GM12878 (cell line): ENCODE results near the gene RFPL2. TPM values are rescaled to one million over a fixed set of nuclear protein-coding genes. Genes with fewer than 3 reads are reported as not detected.

ENCODE experiments used
- ATAC-seq: fragments of 200-7000 bp; cut with Tn5 transposase; 3 replicates; pipeline ENCODE4 v1.9.1; 2020; ENCODE audit warnings: mild to moderate bottlenecking, moderate library complexity
- BruUV-seq: library from RNA; stranded (reverse); fragments of 400-500 nt; replicated peaks from 2 replicates; lab custom pipeline; 2021; lab: Mats Ljungman, UMichigan
- CTCF ChIA-PET: fragments of 300-600 bp; sonication (Branson Sonifier 250); formaldehyde crosslinking; extraction: SDS; loops from one replicate; lab custom pipeline; 2021; ENCODE audit warnings: inconsistent platforms; lab: Yijun Ruan, JAX
- POLR2A ChIA-PET: fragments of 350-600 bp; formaldehyde crosslinking; extraction: SDS; loops from one replicate; lab custom pipeline; 2021; ENCODE audit warnings: inconsistent platforms; lab: Charles Lee
- RAD21 ChIA-PET: fragments of 300-600 bp; sonication (Branson Sonifier 250); formaldehyde crosslinking; loops from one replicate; lab custom pipeline; 2023; ENCODE audit warnings: antibody characterized with exemption; ENCODE audit not compliant: unreplicated experiment; lab: Charles Lee
- SMC1A ChIA-PET: fragments of 300-600 bp; sonication (Branson Sonifier 250); formaldehyde crosslinking; loops from one replicate; lab custom pipeline; 2023; ENCODE audit not compliant: unreplicated experiment, uncharacterized antibody; lab: Charles Lee
- DNase-seq: peaks from one replicate; pipeline ENCODE4 v3.0.0-alpha.2; 2011; ENCODE audit warnings: low read depth, low spot score
- FAIRE-seq: peaks from 3 replicates; lab custom pipeline; 2011; peaks lifted over from hg19 to GRCh38; lab: Jason Lieb, UNC
- H2AFZ ChIP-seq: 2 replicates; pipeline ENCODE4 v1.6.0; 2011; ENCODE audit warnings: low read depth, low read length, control low read depth; ENCODE audit not compliant: control insufficient read depth
- H3K27ac ChIP-seq: 2 replicates; pipeline ENCODE4 v1.5.1; 2011; ENCODE audit warnings: control low read depth; ENCODE audit not compliant: control insufficient read depth, insufficient read depth
- H3K27me3 ChIP-seq, 2 experiments: replicated peaks in 1 of 2; 2 replicates each; pipeline versions ENCODE4 v1.6.0 to v1.6.1; 2011; ENCODE audit warnings: low read length in 1 of 2; ENCODE audit not compliant: control insufficient read depth in 2 of 2, insufficient read depth in 2 of 2
- H3K36me3 ChIP-seq, 2 experiments: 2 replicates each; pipeline ENCODE4 v1.5.1; 2011; ENCODE audit warnings: low read length in 1 of 2; ENCODE audit not compliant: control insufficient read depth in 2 of 2, insufficient read depth in 2 of 2
- H3K4me1 ChIP-seq: 2 replicates; pipeline ENCODE4 v1.6.1; 2011; ENCODE audit warnings: mild to moderate bottlenecking, low read length, moderate library complexity, mixed read lengths; ENCODE audit not compliant: control insufficient read depth, insufficient read depth
- H3K4me2 ChIP-seq: 2 replicates; pipeline ENCODE4 v1.6.0; 2011; ENCODE audit warnings: control low read depth; ENCODE audit not compliant: control insufficient read depth, insufficient read depth
- H3K4me3 ChIP-seq: fragments of 200-600 bp; sonication (generic); 2 replicates; pipeline ENCODE4 v1.5.1; 2016
- H3K79me2 ChIP-seq: 2 replicates; pipeline ENCODE4 v1.6.0; 2011; ENCODE audit warnings: low read length; ENCODE audit not compliant: control insufficient read depth, insufficient read depth
- H3K9ac ChIP-seq: 2 replicates; pipeline ENCODE4 v1.8.0; 2011; ENCODE audit warnings: low read length, control low read depth, mixed read lengths; ENCODE audit not compliant: control insufficient read depth, insufficient read depth
- H3K9me3 ChIP-seq: replicated peaks from 3 replicates; pipeline ENCODE4 v1.5.1; 2011; ENCODE audit warnings: mild to moderate bottlenecking, low read length; ENCODE audit not compliant: control insufficient read depth, insufficient read depth
- H4K20me1 ChIP-seq: 2 replicates; pipeline ENCODE4 v1.6.0; 2011; ENCODE audit not compliant: control insufficient read depth, insufficient read depth
- ATF3 ChIP-seq: IDR thresholded peaks from 2 replicates; pipeline ENCODE4 v1.6.1; 2011; ENCODE audit warnings: low read depth, mild to moderate bottlenecking, low read length, moderate library complexity, borderline replicate concordance; ENCODE audit errors: extremely low read depth
- BCL11A ChIP-seq: IDR thresholded peaks from 2 replicates; pipeline ENCODE4 v1.6.1; 2011; ENCODE audit warnings: low read depth, low read length
- EP300 ChIP-seq, 2 experiments: fragments of 150-350 bp in 1 of 2; IDR thresholded peaks; 2 replicates each; pipeline ENCODE4 v1.6.1; 2011 to 2012; ENCODE audit warnings: low read depth in 2 of 2, low read length in 2 of 2, borderline replicate concordance in 1 of 2, improper control_type of control experiment in 1 of 2, inconsistent platforms in 1 of 2; ENCODE audit not compliant: control insufficient read depth in 1 of 2
- FOXK2 ChIP-seq: fragments of 450-650 bp; IDR thresholded peaks from 2 replicates; pipeline ENCODE4 v1.6.1; 2017; ENCODE audit warnings: mild to moderate bottlenecking, moderate library complexity
- FOXM1 ChIP-seq: IDR thresholded peaks from 2 replicates; pipeline ENCODE4 v1.6.1; 2012; ENCODE audit warnings: low read depth, mild to moderate bottlenecking, inconsistent platforms, low read length, moderate library complexity
- HDAC2 ChIP-seq: fragments of 200-600 bp; sonication (generic); IDR thresholded peaks from 2 replicates; pipeline ENCODE4 v1.6.1; 2017
- HDGF ChIP-seq: fragments of 450-650 bp; IDR thresholded peaks from 2 replicates; pipeline ENCODE4 v1.6.1; 2016; ENCODE audit warnings: antibody characterized with exemption
- IRF3 ChIP-seq: fragments of 450-650 bp; IDR thresholded peaks from 2 replicates; pipeline ENCODE4 v1.6.1; 2014; ENCODE audit warnings: mild to moderate bottlenecking
- MEF2A ChIP-seq: IDR thresholded peaks from 2 replicates; pipeline ENCODE4 v1.6.1; 2011; ENCODE audit warnings: low read depth, mild to moderate bottlenecking, low read length, moderate library complexity; ENCODE audit not compliant: insufficient read depth
- MYB ChIP-seq: fragments of 150-350 bp; IDR thresholded peaks from 2 replicates; pipeline ENCODE4 v1.6.1; 2014; ENCODE audit warnings: mild to moderate bottlenecking, low read depth, low read length, borderline replicate concordance
- POLR2AphosphoS5 ChIP-seq: IDR thresholded peaks from 2 replicates; pipeline ENCODE4 v1.6.1; 2011; ENCODE audit warnings: mild to moderate bottlenecking, low read length, inconsistent platforms
- SKIL ChIP-seq: fragments of 450-650 bp; IDR thresholded peaks from 2 replicates; pipeline ENCODE4 v1.6.1; 2017; ENCODE audit warnings: mild to moderate bottlenecking, low read depth, inconsistent platforms; ENCODE audit not compliant: poor library complexity, severe bottlenecking
- SRF ChIP-seq, 2 experiments: IDR thresholded peaks; 2 replicates each; pipeline ENCODE4 v1.6.1; 2011; ENCODE audit warnings: low read depth in 2 of 2, low read length in 2 of 2, mild to moderate bottlenecking in 1 of 2, moderate library complexity in 1 of 2
- TCF3 ChIP-seq: IDR thresholded peaks from 2 replicates; pipeline ENCODE4 v1.6.1; 2012; ENCODE audit warnings: low read depth, mild to moderate bottlenecking, low read length, borderline replicate concordance; ENCODE audit not compliant: insufficient read depth
- TCF7 ChIP-seq: IDR thresholded peaks from 2 replicates; pipeline ENCODE4 v1.6.1; 2014; ENCODE audit warnings: antibody characterized with exemption, borderline replicate concordance
- WGBS: methylation state at CpG from one replicate; pipeline ENCODE4 v1.1.6; 2016; ENCODE audit warnings: low lambda C conversion rate; ENCODE audit not compliant: insufficient replicate concordance, insufficient coverage; ENCODE audit errors: missing lambda C conversion rate; 5-methylcytosine and 5-hydroxymethylcytosine counted together
- in situ Hi-C: fragments of 300-500 bp; cut with MboI; formaldehyde crosslinking; loops from 9 replicates; pipeline ENCODE4 v1.14.3; 2018; ENCODE audit warnings: mixed read lengths
- intact Hi-C: fragments of 100-400 bp; cut with micrococcal nuclease; formaldehyde crosslinking; loops from one replicate; pipeline ENCODE4 v1.14.2; 2022; ENCODE audit not compliant: unreplicated experiment
- polyA plus RNA-seq, 11 experiments: library from polyadenylated mRNA; depleted of rRNA in 4 of 11; unstranded in 6 of 11; stranded (reverse) in 5 of 11; fragments of >200 nt; fragmentation: Nextera tagmentation in 4 of 11; fragmentation: Illumina TruSeq in 1 of 11; extraction: Ambion mirVana in 4 of 11; extraction: Trizol in 1 of 11; gene quantifications; 1 replicate in 1 of 11; 2 replicates in 10 of 11; pipeline versions ENCODE4 v1.2.1 to v1.2.3, GENCODE V29; 2011 to 2016; ENCODE audit warnings: inconsistent platforms in 2 of 11, missing spikeins in 2 of 11, low read depth in 1 of 11
- total RNA-seq, 4 experiments: library from RNA; depleted of rRNA in 3 of 4; stranded (reverse); fragments of >200 nt in 3 of 4; fragmentation: Illumina TruSeq in 1 of 4; extraction: Trizol in 1 of 4; gene quantifications; 2 replicates each; pipeline versions ENCODE4 v1.2.1 to v1.2.3, GENCODE V29; 2013 to 2021

Gene RFPL2
- total and polyA plus RNA-seq, 10 of the 15 experiments (the other 5 are each of a cell fraction or from before 2014, with no cell fraction given) = not detected

GRCh38 chr22:32158712-32159533 is 46.0 kb downstream of the RFPL2 start, which contains the start of gene C22orf42:
TSS of gene C22orf42 (minus strand) at chr22:32159303. CDS start at chr22:32159215, 88 bp downstream.
- intact Hi-C loops = no loop called here
- Histone ChIP-seq H3K27ac (no peak within 1 kb of the TSS), H3K27me3 (no peaks in the 10 kb centered on the region; a peak in 1 of 4 replicates), H3K4me1 (no peaks in the 10 kb centered on the region), H3K4me3 (no peak within 1 kb of the TSS), H3K9me3 (no peaks in the 10 kb centered on the region), H4K20me1 (no peaks in the 10 kb centered on the region), H2AFZ (no peak within 1 kb of the TSS), H3K79me2 (no peaks in the 10 kb centered on the region), H3K4me2 (no peak within 1 kb of the TSS), H3K9ac (no peak within 1 kb of the TSS), H3K36me3 (no peaks in the 10 kb centered on the region)
- SMC1A ChIA-PET = no interaction called here
- FAIRE-seq (no peak), DNase-seq (no peak), ATAC-seq (no peak)
- 41% methylated on average over 12 of the region's 12 CpGs for WGBS
- TF ChIP-seq EP300 (IDR thresholded peaks at IDR 0.05; ENCODE audit: borderline replicate concordance in 1 of 2, control insufficient read depth in 1 of 2, low read depth in 2 of 2, low read length in 2 of 2) (no peak), SRF (IDR thresholded peaks at IDR 0.05; ENCODE audit: low read depth in 2 of 2, low read length in 2 of 2) (no peak), FOXM1 (no peak), FOXK2 (no peak), HDGF (no peak), POLR2AphosphoS5 (no peak), MEF2A (no peak), IRF3 (no peak), TCF3 (no peak), ATF3 (no peak), MYB (no peak), TCF7 (no peak), HDAC2 (no peak), BCL11A (no peak), SKIL (no peak)
- RAD21 ChIA-PET = no interaction called here
- in situ Hi-C loops = no loop called here
- CTCF ChIA-PET = no interaction called here
- POLR2A ChIA-PET = no interaction called here
- BruUV-seq = no TSS peak
